BJ (cell line): ENCODE measurements around the gene CD300LB. TPM values are rescaled to one million over a fixed set of nuclear protein-coding genes. Genes with fewer than 3 reads are reported as not detected.
"Not testable (repeated sequence)": the region's sequence is repeated elsewhere in the genome, so short reads cannot be mapped to it uniquely, and the experiment has no call there.

Experiments
- CTCF ChIA-PET: fragments of 350-600 bp; formaldehyde crosslinking; extraction: SDS; loops from one replicate; lab custom pipeline; 2021; ENCODE audit warnings: antibody characterized with exemption, inconsistent platforms; lab: Yijun Ruan, JAX
- POLR2A ChIA-PET: fragments of 300-600 bp; sonication (Branson Sonifier 250); formaldehyde crosslinking; extraction: SDS; loops from one replicate; lab custom pipeline; 2021; ENCODE audit warnings: antibody characterized with exemption; lab: Charles Lee
- DNase-seq: peaks from one replicate; pipeline ENCODE4 v3.0.0-alpha.2; 2011; ENCODE audit warnings: low read depth
- H3K27me3 ChIP-seq: 2 replicates; pipeline ENCODE4 v1.6.0; 2011; ENCODE audit warnings: low read length; ENCODE audit not compliant: control insufficient read depth, insufficient read depth
- H3K36me3 ChIP-seq: 2 replicates; pipeline ENCODE4 v1.5.1; 2011; ENCODE audit warnings: low read length; ENCODE audit not compliant: control insufficient read depth, insufficient read depth
- H3K4me3 ChIP-seq: 2 replicates; pipeline ENCODE4 v1.5.1; 2011; ENCODE audit warnings: low read depth, mild to moderate bottlenecking, control low read depth, low read length
- CTCF ChIP-seq: IDR thresholded peaks from 2 replicates; pipeline ENCODE4 v1.5.1; 2011; ENCODE audit warnings: low read depth, mild to moderate bottlenecking, control low read depth, inconsistent platforms, low read length, moderate library complexity; ENCODE audit not compliant: insufficient read depth
- polyA plus RNA-seq: library from polyadenylated mRNA; depleted of rRNA; stranded (reverse); fragments of >200 nt; gene quantifications from 2 replicates; pipeline ENCODE4 v1.2.3, GENCODE V29; 2011

Gene CD300LB
- polyA plus RNA-seq, 1 experiment = not detected

DNA sequence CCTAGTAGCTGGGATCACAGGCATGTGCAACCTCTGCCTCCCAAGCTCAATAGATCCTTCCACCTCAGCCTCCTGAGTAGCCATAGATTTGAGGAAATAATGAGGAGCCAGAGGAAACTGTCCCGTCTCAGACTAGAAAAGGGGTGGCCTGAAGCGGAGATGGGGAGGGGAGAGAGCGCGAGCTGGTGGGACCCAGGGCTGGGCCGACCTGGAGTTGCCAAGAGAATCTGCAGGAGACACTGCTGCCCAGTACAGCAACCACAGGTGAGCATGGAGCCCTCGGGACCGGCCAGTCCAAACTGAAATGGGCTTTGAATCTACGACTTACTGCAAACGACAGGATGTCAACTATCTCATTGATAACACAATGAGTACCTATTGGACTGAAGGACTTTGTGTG is 40.6 kb downstream of the CD300LB start:
- no peak overlapping the region for H3K4me3 ChIP-seq
- TF ChIP-seq CTCF = no peak
- ChIA-PET CTCF (interaction anchor here (1.3 kb wide), 1 partner anchor 111 kb away, joined by 5 read pairs; no protein-coding TSS in a partner anchor), POLR2A (no interaction called here)
- H3K27me3 ChIP-seq = no peaks in the 10 kb centered on the region
- no peaks in the 10 kb centered on the region for H3K36me3 ChIP-seq
- no peak for DNase-seq

DNA sequence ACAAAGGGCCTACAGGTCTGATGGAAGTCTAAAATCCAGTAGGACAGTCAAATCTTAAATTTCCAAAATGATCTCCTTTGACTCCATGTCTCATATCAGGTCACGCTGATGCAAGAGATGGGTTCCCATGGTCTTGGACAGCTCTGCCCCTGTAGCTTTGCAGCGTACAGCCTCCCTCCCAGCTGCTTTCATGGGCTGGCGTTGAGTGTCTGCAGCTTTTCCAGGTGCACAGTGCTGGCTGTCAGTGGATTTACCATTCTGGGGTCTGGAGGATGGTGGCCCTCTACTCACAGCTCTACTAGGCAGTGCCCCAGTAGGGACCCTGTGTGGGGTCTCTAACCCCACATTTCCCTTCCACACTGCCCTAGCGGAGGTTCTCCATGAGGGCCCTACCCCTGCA is 43.0 kb downstream of the CD300LB start:
- H3K36me3 ChIP-seq, POLR2A ChIA-PET, DNase-seq, H3K4me3 ChIP-seq, H3K27me3 ChIP-seq: not testable (repeated sequence)
- CTCF ChIA-PET = interaction anchor here (0.9 kb wide), 1 partner anchor 109 kb away, joined by 3 read pairs; no protein-coding TSS in a partner anchor

GRCh38 chr17:74485841-74486240 is 45.4 kb downstream of the CD300LB start:
- no peak for DNase-seq
- TF ChIP-seq CTCF = no peak
- ChIA-PET CTCF (no interaction called here), POLR2A (no interaction called here)
- no peaks in the 10 kb centered on the region for H3K27me3 ChIP-seq
- H3K4me3 ChIP-seq = no peak overlapping the region
- H3K36me3 ChIP-seq = no peaks in the 10 kb centered on the region

DNA sequence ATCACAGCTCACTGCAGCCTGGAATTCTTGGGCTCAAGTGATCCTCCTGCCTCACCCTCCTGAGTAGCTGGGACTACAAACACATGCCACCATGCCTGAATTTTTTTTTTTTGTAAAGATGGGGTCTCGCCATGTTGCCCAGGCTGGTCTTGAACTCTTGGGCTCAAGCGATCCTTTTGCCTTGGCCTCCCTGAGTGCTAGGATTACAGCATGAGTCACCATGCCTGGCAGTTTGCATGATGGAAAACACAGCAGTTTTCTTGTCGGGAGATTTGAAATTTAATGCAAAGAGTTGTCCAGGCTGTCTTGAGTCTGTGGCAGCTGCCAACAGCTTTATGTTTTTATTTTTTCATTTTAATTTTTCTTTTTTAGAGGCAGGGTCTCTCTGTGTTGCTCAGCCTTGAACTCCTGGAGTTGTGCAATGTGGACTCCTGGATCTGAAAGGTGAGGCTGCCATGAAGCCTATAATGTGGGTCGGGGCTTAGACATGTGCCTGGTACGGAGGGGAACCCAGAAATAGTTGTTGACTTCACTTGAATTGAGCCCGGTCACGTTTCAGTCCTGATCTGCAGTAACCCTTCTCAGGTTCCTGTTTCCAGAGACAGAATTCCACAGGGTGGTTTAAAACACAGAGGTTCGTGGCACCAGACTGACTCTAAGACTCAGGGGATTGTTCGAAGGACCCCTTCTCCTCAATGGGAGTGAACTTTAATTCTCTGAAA is 46.1 kb downstream of the CD300LB start:
- no peak for TF ChIP-seq CTCF
- no peak for DNase-seq
- H3K4me3 ChIP-seq = no peak overlapping the region
- ChIA-PET CTCF (interaction anchor here (0.6 to 0.9 kb wide), 3 partner anchors 27 to 106 kb away, joined by 3 to 4 read pairs (median 4); no protein-coding TSS in a partner anchor), POLR2A (no interaction called here)
- H3K36me3 ChIP-seq = no peaks in the 10 kb centered on the region
- no peaks in the 10 kb centered on the region for H3K27me3 ChIP-seq

GRCh38 chr17:74484066-74484465 is 47.2 kb downstream of the CD300LB start:
- CTCF ChIA-PET = interaction anchor here (0.6 to 0.9 kb wide), 3 partner anchors 26 to 105 kb away, joined by 3 to 4 read pairs (median 4); no protein-coding TSS in a partner anchor
- TF ChIP-seq CTCF = no peak
- Histone ChIP-seq H3K36me3 (no peaks in the 10 kb centered on the region), H3K4me3 (no peak overlapping the region), H3K27me3 (no peaks in the 10 kb centered on the region)
- no peak for DNase-seq
- POLR2A ChIA-PET = no interaction called here
